Measurements from ENCODE around the gene JUNB. TPM values are rescaled to one million over a fixed set of nuclear protein-coding genes. Genes with fewer than 3 reads are reported as not detected.
A peak's percentile ranks its signal among the peaks of the same experiment; 100 is the strongest.

Gene JUNB
- total and polyA plus RNA-seq, 2 of the 13 experiments (the other 11 are each of a cell fraction or from before 2014, with no cell fraction given): 7.7 to 8.2 TPM

DNA sequence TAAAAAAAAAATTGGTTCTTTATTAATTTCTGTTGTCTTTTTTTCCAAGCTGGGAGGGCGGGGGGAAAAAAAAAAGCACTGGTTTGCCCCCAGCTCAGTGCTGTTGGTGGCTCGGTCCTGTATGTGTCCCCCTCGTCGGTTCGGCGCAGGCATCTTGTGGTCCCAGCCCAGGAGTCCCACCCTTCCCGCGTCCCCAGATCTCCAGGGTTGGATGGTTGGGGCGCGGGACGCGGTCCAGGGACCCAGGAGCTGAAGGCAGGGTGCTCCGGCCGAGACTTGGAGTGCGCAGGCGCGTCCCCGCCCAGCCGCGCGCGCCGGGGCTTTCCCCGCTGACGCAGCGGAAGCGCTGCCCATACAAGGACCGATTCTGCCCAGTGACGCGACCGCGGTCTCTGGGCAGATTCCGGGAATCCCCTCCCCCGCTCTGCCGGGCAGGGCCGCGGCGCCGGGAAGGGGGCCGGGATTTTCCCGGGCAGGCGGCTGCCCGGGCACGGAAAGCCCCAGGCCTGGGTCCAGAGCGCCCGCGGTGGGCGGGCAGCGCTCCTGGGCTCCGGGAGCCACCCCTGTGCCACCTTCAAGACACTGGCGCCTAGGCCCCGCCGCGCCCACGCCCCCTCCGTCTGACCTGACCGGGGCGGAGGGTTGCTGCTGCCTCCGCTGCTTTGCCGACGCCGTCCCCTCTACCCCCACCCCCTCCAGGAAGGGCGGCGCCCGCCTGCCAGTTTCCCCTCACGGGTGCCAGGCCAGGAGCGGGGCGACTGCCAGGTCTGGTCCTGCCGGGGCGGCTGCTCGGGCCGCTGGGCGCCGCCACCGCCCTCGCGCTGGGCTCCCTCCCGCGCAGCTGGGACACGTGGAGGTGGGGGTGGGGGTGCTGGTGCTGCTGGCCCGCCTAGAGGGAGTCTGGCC, 2.3 kb downstream of the JUNB start (continued):
- TF ChIP-seq ZNF350 (CRISPR knock-in tag; IDR thresholded peaks at IDR 0.05; ENCODE audit: borderline replicate concordance, low read depth): no peak
- no peak for TF ChIP-seq ZNF101 (CRISPR knock-in tag; IDR thresholded peaks at IDR 0.05; ENCODE audit: borderline replicate concordance, low read depth)
- peak; percentile 66 for TF ChIP-seq NCOA2 (CRISPR knock-in tag; IDR thresholded peaks at IDR 0.05)
- TF ChIP-seq HMGXB3 (CRISPR knock-in tag; IDR thresholded peaks at IDR 0.05; ENCODE audit: borderline replicate concordance): no peak; the same call in 1 of the 2 replicates
- peak; percentile 75 for TF ChIP-seq ZNF225 (CRISPR knock-in tag; IDR thresholded peaks at IDR 0.05)
- TF ChIP-seq KAT2B (IDR thresholded peaks at IDR 0.05; ENCODE audit: borderline replicate concordance, low read depth, low read length): no peak
- TF ChIP-seq ZXDC (CRISPR knock-in tag; IDR thresholded peaks at IDR 0.05): no peak
- TF ChIP-seq SRSF1 (optimal IDR thresholded peaks at IDR 0.05; ENCODE audit: low read depth, low read length): no peak
- 0 out of 2 replicates have a peak, but pooled peaks have one; percentile 45 for TF ChIP-seq ARNT2 (CRISPR knock-in tag; IDR thresholded peaks at IDR 0.05; ENCODE audit: low read depth)
- TF ChIP-seq MATR3 (CRISPR knock-in tag; IDR thresholded peaks at IDR 0.05): no peak
- TF ChIP-seq HNRNPUL1 (IDR thresholded peaks at IDR 0.05; ENCODE audit: low read depth, low read length): 0 out of 2 replicates have a peak, but pooled peaks have one; percentile 41
- TF ChIP-seq, protein P1, sequence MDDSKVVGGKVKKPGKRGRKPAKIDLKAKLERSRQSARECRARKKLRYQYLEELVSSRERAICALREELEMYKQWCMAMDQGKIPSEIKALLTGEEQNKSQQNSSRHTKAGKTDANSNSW (CRISPR knock-in tag; IDR thresholded peaks at IDR 0.05; ENCODE audit: borderline replicate concordance): no peak
- TF ChIP-seq CBFB (CRISPR knock-in tag; IDR thresholded peaks at IDR 0.05): peak; percentile 27; the same call in 1 of the 2 replicates
- TF ChIP-seq POLR2A (IDR thresholded peaks at IDR 0.05; ENCODE audit: insufficient read depth in 1 of 2, low read depth in 2 of 2, low read length in 2 of 2): peak; percentile 47 to 65; a peak in 3 of 4 replicates
- TF ChIP-seq, protein P2, sequence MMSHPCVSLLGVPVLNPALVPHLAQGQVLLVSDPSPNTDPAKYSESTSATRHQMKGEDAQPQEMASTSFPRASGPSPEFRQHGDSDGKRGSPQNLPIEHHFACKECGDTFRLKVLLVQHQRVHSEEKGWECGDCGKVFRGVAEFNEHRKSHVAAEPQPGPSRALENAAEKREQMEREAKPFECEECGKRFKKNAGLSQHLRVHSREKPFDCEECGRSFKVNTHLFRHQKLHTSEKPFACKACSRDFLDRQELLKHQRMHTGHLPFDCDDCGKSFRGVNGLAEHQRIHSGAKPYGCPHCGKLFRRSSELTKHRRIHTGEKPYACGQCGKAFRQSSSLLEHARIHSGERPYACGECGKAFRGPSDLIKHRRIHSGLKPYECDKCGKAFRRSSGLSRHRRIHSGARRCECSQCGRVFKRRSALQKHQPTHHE (CRISPR knock-in tag; IDR thresholded peaks at IDR 0.05; ENCODE audit: borderline replicate concordance): no peak

Data from HepG2 (cell line).